HG02852 (cell line): ENCODE results near the gene LOX.

Experiments used
- ATAC-seq: cut with Tn5 transposase; IDR thresholded peaks from one replicate; pipeline ENCODE4 v1.9.1; 2021; ENCODE audit warnings: mild to moderate bottlenecking, moderate library complexity; ENCODE audit not compliant: unreplicated experiment

Gene LOX

GRCh38 chr5:122078116-122079110, at the start of gene LOX:
Gene LOX (minus strand): TSS chr5:122078259. CDS start chr5:122077985, 274 bp downstream.
- no peak for ATAC-seq

GRCh38 chr5:122126756-122127321, 48.8 kb upstream of the LOX start:
- ATAC-seq, result no peak

- ATAC-seq, result no peak
These were observed 48.2 kb upstream of the LOX start for GRCh38 chr5:122126177-122126755.

GRCh38 chr5:122124766-122125165, 46.7 kb upstream of the LOX start:
- no peak for ATAC-seq

GRCh38 chr5:122121479-122122465, 43.7 kb upstream of the LOX start:
- no peak for ATAC-seq

- ATAC-seq, result no peak
These were observed 42.9 kb upstream of the LOX start for GRCh38 chr5:122120957-122121356.

GRCh38 chr5:122120493-122120892, 42.4 kb upstream of the LOX start:
- no peak for ATAC-seq

- no peak for ATAC-seq
These were observed 41.1 kb upstream of the LOX start for GRCh38 chr5:122119205-122119604.

- no peak for ATAC-seq
These were observed 40.4 kb upstream of the LOX start for GRCh38 chr5:122118356-122118948.

GRCh38 chr5:122114501-122114900, 36.4 kb upstream of the LOX start:
- ATAC-seq, result no peak

GRCh38 chr5:122112733-122113558, 34.9 kb upstream of the LOX start:
- ATAC-seq, result no peak

GRCh38 chr5:122112063-122112462, 34.0 kb upstream of the LOX start:
- ATAC-seq, result no peak

- no peak for ATAC-seq
These were observed 33.4 kb upstream of the LOX start for GRCh38 chr5:122111460-122111859.

GRCh38 chr5:122110987-122111386, 32.9 kb upstream of the LOX start:
- no peak for ATAC-seq

GRCh38 chr5:122107016-122107415, 29.0 kb upstream of the LOX start:
- no peak for ATAC-seq

- ATAC-seq, result no peak
These were observed 27.9 kb upstream of the LOX start for GRCh38 chr5:122105909-122106308.

GRCh38 chr5:122102825-122103224, 24.8 kb upstream of the LOX start:
- ATAC-seq, result no peak

- ATAC-seq, result peak; percentile 89
These were observed 23.7 kb upstream of the LOX start for GRCh38 chr5:122101636-122102285.
